Measurements from ENCODE around the gene MAP1B. TPM values are rescaled to one million over a fixed set of nuclear protein-coding genes. Genes with fewer than 3 reads are reported as not detected.

Gene MAP1B
- polyA plus RNA-seq, 1 experiment: 55.3 TPM

DNA sequence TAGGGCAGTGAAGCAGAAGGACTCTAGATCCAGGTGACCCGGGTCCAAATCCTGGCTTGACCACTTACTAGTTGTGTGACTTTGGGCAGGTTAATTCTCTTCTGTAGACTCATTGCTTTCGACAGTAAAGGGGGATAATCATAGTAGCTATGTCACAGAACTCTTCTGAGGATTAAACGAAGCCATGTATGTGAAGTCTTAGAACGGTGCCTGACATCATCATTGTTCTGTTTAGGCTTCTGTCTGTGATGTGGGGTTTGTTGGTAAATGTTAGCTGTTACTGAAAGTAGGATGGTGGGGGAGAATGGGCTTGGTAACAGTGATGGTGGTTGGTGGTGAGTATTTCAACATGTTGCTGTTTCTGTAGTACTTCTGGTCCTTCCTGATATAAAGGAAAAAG lies 73.7 kb downstream of the MAP1B start:
- POLR2A ChIA-PET: no interaction called here
- no peak overlapping the region for H3K27ac ChIP-seq (ENCODE audit: low read depth, low read length)
- H3K4me3 ChIP-seq (ENCODE audit: low read depth, low read length): no peak overlapping the region
- no peaks in the 10 kb centered on the region for H3K9me3 ChIP-seq (ENCODE audit: control insufficient read depth, insufficient read depth, low read length)
- no peak for DNase-seq (ENCODE audit: low read depth, low spot score)
- CTCF ChIA-PET: interaction anchor here (1.5 kb wide), 1 partner anchor 88 kb away, joined by 4 read pairs; no protein-coding TSS in a partner anchor
- TF ChIP-seq, protein P1, sequence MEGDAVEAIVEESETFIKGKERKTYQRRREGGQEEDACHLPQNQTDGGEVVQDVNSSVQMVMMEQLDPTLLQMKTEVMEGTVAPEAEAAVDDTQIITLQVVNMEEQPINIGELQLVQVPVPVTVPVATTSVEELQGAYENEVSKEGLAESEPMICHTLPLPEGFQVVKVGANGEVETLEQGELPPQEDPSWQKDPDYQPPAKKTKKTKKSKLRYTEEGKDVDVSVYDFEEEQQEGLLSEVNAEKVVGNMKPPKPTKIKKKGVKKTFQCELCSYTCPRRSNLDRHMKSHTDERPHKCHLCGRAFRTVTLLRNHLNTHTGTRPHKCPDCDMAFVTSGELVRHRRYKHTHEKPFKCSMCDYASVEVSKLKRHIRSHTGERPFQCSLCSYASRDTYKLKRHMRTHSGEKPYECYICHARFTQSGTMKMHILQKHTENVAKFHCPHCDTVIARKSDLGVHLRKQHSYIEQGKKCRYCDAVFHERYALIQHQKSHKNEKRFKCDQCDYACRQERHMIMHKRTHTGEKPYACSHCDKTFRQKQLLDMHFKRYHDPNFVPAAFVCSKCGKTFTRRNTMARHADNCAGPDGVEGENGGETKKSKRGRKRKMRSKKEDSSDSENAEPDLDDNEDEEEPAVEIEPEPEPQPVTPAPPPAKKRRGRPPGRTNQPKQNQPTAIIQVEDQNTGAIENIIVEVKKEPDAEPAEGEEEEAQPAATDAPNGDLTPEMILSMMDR (IDR thresholded peaks at IDR 0.05; ENCODE audit: low read depth, low read length): no peak
- H3K27me3 ChIP-seq (ENCODE audit: control insufficient read depth, insufficient read depth, low read length): no peaks in the 10 kb centered on the region

DNA sequence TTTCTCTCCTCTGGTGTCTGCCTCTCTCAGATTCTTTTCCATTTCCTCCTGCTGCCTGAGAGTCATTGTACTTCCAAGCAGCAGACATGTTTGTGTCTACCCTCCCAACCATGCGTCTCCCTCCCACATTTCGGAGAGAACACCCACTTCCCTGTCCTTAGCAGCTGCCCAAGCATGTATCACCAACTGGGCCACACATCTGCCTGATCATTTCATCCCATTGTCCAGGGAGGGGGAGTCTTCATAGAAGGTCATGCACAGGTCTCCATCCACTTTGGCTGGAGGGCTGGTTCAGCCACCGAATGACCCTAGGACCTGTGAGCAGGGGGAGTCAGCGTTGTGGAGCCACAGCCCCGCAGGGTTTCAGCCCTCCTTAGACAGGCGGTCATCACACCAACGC lies 75.4 kb downstream of the MAP1B start:
- DNase-seq (ENCODE audit: low read depth, low spot score): no peak
- H3K27ac ChIP-seq (ENCODE audit: low read depth, low read length): no peak overlapping the region
- no peak overlapping the region for H3K4me3 ChIP-seq (ENCODE audit: low read depth, low read length)
- TF ChIP-seq, protein P1 (IDR thresholded peaks at IDR 0.05; ENCODE audit: low read depth, low read length): no peak
- POLR2A ChIA-PET: interaction anchor here (0.6 kb wide), 1 partner anchor 133 kb away, joined by 4 read pairs; no protein-coding TSS in a partner anchor
- H3K27me3 ChIP-seq (ENCODE audit: control insufficient read depth, insufficient read depth, low read length): no peaks in the 10 kb centered on the region
- CTCF ChIA-PET: no interaction called here
- H3K9me3 ChIP-seq (ENCODE audit: control insufficient read depth, insufficient read depth, low read length): no peaks in the 10 kb centered on the region

DNA sequence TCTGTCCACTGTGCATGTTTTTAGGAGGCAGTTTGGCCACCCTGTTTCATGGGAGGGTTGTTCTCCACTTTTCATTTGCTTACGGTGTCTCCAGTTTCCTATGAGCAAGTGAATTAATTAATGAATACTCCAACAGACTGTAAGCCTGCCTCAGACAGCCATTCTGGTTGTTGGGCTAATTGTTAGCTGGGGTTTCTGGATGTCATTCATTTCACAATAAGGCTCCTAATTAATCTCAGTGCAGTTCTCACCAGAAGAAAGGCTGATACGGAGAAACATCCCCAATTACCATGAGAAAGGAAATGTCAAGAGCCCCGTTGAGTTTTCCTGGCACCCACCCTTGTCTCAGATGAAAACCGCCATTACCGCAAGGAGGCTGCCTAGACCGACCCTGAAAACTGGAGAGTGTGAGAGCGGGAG lies 75.8 kb downstream of the MAP1B start:
- TF ChIP-seq, protein P1 (IDR thresholded peaks at IDR 0.05; ENCODE audit: low read depth, low read length): no peak
- Histone ChIP-seq H3K27me3 (ENCODE audit: control insufficient read depth, insufficient read depth, low read length) (no peaks in the 10 kb centered on the region), H3K4me3 (ENCODE audit: low read depth, low read length) (no peak overlapping the region), H3K27ac (ENCODE audit: low read depth, low read length) (no peak overlapping the region), H3K9me3 (ENCODE audit: control insufficient read depth, insufficient read depth, low read length) (no peaks in the 10 kb centered on the region)
- ChIA-PET CTCF (no interaction called here), POLR2A (no interaction called here)
- no peak for DNase-seq (ENCODE audit: low read depth, low spot score)

DNA sequence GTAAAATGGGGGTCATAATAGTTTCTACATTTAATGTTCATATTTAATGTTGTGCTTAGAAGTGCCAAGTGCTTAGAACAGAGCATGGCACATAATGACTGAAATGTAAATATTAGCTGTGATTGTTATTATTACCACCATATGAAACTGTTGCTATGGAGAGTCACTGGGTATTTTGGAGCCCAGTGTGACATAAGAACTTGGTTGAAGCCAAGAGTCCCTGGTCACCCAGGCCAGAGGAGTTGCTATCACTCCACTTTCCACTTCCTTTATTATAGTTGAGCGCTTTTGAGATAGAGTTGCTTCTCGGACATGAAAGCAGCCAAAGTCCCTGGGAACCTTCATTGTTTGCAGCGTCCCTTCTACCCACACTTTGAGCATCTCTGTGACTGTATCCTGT lies 77.1 kb downstream of the MAP1B start:
- H3K4me3 ChIP-seq (ENCODE audit: low read depth, low read length): no peak overlapping the region
- CTCF ChIA-PET: no interaction called here
- H3K27me3 ChIP-seq (ENCODE audit: control insufficient read depth, insufficient read depth, low read length): no peaks in the 10 kb centered on the region
- no peak overlapping the region for H3K27ac ChIP-seq (ENCODE audit: low read depth, low read length)
- POLR2A ChIA-PET: no interaction called here
- TF ChIP-seq, protein P1 (IDR thresholded peaks at IDR 0.05; ENCODE audit: low read depth, low read length): no peak
- no peak for DNase-seq (ENCODE audit: low read depth, low spot score)
- H3K9me3 ChIP-seq (ENCODE audit: control insufficient read depth, insufficient read depth, low read length): no peaks in the 10 kb centered on the region

DNA sequence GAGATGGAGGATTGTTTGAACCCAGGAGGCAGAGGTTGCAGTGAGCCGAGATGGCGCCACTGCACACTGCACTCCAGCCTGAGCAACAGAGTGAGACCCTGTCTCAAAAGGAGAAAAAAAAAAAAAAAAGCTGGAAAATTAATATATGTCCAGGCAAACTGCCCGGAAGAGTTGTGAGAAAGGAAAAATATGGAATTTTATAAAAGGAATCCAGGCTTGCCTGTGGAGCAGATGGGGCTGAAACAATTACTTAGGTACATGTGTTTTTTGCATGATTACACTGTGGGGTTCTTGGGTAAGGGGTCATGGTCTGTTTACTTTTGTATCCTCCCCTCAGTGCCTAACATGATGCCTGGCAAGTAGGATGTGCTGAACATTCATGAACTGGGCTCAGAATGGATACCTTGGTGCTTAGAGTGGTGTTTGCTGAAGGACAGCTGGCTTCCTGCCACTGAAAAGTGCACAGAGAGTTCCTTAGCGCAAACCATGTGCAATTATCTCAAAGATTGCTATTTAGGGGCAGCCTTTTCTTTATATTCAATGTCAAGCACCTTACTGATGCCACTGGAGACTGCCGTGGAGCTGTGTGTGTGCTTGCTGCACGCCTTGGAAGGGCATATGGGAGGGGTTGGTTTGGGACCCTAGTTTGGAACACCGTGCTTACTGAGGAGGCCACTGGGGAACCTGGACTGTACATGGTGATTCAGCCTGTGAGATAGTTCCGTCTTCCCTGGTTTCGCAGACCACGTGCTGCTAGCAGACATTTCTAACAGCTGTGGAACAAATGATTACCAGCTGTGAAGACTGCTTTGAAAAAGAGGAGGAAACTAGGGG lies 78.4 kb downstream of the MAP1B start:
- Histone ChIP-seq H3K27me3 (ENCODE audit: control insufficient read depth, insufficient read depth, low read length) (no peaks in the 10 kb centered on the region), H3K4me3 (ENCODE audit: low read depth, low read length) (no peak overlapping the region), H3K27ac (ENCODE audit: low read depth, low read length) (no peak overlapping the region), H3K9me3 (ENCODE audit: control insufficient read depth, insufficient read depth, low read length) (no peaks in the 10 kb centered on the region)
- TF ChIP-seq, protein P1 (IDR thresholded peaks at IDR 0.05; ENCODE audit: low read depth, low read length): no peak
- POLR2A ChIA-PET: no interaction called here
- DNase-seq (ENCODE audit: low read depth, low spot score): no peak
- CTCF ChIA-PET: interaction anchor here (0.6 kb wide), 1 partner anchor 83 kb away, joined by 4 read pairs; no protein-coding TSS in a partner anchor

All from AG04450 (cell line).